Esophagus squamous epithelium (tissue), 5 donors: ENCODE results near the gene OR6C65. TPM values are rescaled to one million over a fixed set of nuclear protein-coding genes. Genes with fewer than 3 reads are reported as not detected.

Experiments used
- DNase-seq: peaks from one replicate; lab custom pipeline; 2025; lab: John Stamatoyannopoulos, UW
- H3K27ac ChIP-seq, 4 donors: fragments of 200-600 bp; sonication (generic); one replicate each; pipeline ENCODE4 v1.5.1; 2016 to 2019; ENCODE audit warnings: mild to moderate bottlenecking in 1 of 4
- H3K27me3 ChIP-seq, 4 donors: fragments of 200-600 bp; sonication (generic); 1 replicate in 3 of 4; 2 replicates in 1 of 4; pipeline versions ENCODE4 v1.5.1 to v1.6.0; 2017 to 2021; ENCODE audit warnings: antibody characterized with exemption in 1 of 4
- H3K36me3 ChIP-seq, 3 donors: fragments of 200-600 bp; sonication (generic); one replicate each; pipeline ENCODE4 v1.5.1; 2016 to 2019
- H3K4me1 ChIP-seq, 3 donors: fragments of 200-600 bp; sonication (generic); one replicate each; pipeline ENCODE4 v1.5.1; 2017 to 2019
- H3K4me3 ChIP-seq, 4 donors: fragments of 200-600 bp; sonication (generic); 1 replicate in 3 of 4; 2 replicates in 1 of 4; pipeline ENCODE4 v1.5.1; 2016 to 2019; ENCODE audit warnings: mild to moderate bottlenecking in 2 of 4, moderate library complexity in 1 of 4
- H3K9me3 ChIP-seq, 3 donors: fragments of 200-600 bp; sonication (generic); one replicate each; pipeline ENCODE4 v1.5.1; 2016 to 2019
- POLR2A ChIP-seq, 4 donors: fragments of 450-650 bp; IDR thresholded peaks; one replicate each; pipeline ENCODE4 v1.6.1; 2017; ENCODE audit warnings: antibody characterized with exemption in 4 of 4, mild to moderate bottlenecking in 4 of 4, moderate library complexity in 3 of 4
- WGBS, 2 donors: methylation state at CpG; one replicate each; pipeline ENCODE4 v1.1.5; 2018; 5-methylcytosine and 5-hydroxymethylcytosine counted together
- intact Hi-C: fragments of 100-400 bp; cut with DNase I; formaldehyde crosslinking; loops from one replicate; pipeline ENCODE4 v1.15.0; 2022
- total RNA-seq, 4 donors: library from RNA; depleted of rRNA; stranded (reverse); fragments of >200 nt; gene quantifications; one replicate each; pipeline ENCODE4 v1.1.0, GENCODE V29; 2016
- TF ChIP-seq, protein P1 (sequence below), 6 experiments: fragments of 450-650 bp in 4 of 6; fragments of 200-600 bp in 2 of 6; sonication (generic) in 2 of 6; IDR thresholded peaks; one replicate each; pipeline ENCODE4 v1.5.1; 2016 to 2019; ENCODE audit warnings: antibody characterized with exemption in 6 of 6, mild to moderate bottlenecking in 4 of 6, moderate library complexity in 4 of 6
- donor health status: DM: yes; HTN: yes; CAD: no.

Gene OR6C65
- total RNA-seq, 4 donors from 2014 or later = not detected

DNA sequence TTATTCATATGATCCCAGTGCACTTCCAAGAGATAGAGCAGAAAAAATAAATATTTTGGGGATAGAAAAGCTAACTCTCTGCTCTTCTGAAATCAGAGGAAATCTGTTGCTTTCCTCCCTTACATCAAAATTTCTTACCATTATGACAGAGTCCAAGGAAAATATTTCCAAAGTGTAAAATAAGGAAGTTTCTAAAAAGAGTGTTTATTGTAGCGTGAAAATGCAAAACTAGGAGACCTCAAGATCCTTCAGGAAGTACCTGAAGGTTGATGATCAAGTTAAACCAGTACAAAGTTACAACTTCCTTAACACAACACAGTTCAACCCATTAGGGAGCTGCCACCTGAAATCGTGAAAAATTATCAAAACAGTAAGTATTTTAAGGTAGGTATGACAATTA, 43.4 kb downstream of the OR6C65 start, which contains the start of gene OR6C2:
Gene OR6C2, plus strand, starts transcription at position 301 of the 400 bp plus-strand sequence. CDS start 8,138 bp downstream, outside the sequence.
- 32 to 50% methylated on average over 2 of the region's 2 CpGs for WGBS, 2 donors
- Histone ChIP-seq H3K27me3 (no peaks in the 10 kb centered on the region), H3K4me3 (no peak within 1 kb of the TSS), H3K36me3 (no peaks in the 10 kb centered on the region), H3K27ac (no peak within 1 kb of the TSS), H3K9me3 (no peaks in the 10 kb centered on the region), H3K4me1 (no peaks in the 10 kb centered on the region)
- DNase-seq = no peak
- TF ChIP-seq POLR2A (IDR thresholded peaks at IDR 0.05) = no peak
- TF ChIP-seq, protein P1, sequence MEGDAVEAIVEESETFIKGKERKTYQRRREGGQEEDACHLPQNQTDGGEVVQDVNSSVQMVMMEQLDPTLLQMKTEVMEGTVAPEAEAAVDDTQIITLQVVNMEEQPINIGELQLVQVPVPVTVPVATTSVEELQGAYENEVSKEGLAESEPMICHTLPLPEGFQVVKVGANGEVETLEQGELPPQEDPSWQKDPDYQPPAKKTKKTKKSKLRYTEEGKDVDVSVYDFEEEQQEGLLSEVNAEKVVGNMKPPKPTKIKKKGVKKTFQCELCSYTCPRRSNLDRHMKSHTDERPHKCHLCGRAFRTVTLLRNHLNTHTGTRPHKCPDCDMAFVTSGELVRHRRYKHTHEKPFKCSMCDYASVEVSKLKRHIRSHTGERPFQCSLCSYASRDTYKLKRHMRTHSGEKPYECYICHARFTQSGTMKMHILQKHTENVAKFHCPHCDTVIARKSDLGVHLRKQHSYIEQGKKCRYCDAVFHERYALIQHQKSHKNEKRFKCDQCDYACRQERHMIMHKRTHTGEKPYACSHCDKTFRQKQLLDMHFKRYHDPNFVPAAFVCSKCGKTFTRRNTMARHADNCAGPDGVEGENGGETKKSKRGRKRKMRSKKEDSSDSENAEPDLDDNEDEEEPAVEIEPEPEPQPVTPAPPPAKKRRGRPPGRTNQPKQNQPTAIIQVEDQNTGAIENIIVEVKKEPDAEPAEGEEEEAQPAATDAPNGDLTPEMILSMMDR (IDR thresholded peaks at IDR 0.05) = no peak
- intact Hi-C loops = no loop called here

DNA sequence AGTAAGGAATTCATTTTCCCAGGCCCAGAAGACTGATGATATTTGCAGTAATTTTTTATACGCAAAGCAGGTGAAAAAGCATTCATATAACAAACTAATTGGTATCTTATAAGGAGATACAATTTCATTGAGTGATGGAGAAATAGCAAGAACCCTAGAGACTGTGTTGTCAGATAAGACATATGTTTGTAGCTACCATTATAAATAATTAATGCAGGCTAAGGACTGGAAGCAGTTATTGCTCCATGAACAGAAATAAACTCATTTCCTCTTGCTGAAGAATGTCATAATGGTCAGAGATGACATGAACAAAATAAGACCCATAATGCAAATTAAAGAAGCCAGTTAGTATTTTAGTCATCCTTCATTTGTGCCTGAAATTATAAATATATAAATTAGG, 45.0 kb downstream of the OR6C65 start:
- Histone ChIP-seq H3K4me3 (no peak overlapping the region), H3K4me1 (no peaks in the 10 kb centered on the region), H3K9me3 (no peaks in the 10 kb centered on the region), H3K27me3 (no peaks in the 10 kb centered on the region), H3K27ac (no peak overlapping the region), H3K36me3 (no peaks in the 10 kb centered on the region)
- intact Hi-C loops = no loop called here
- 92 to 100% methylated on average over 1 of the region's 1 CpG for WGBS, 2 donors
- no peak for TF ChIP-seq POLR2A (IDR thresholded peaks at IDR 0.05)
- TF ChIP-seq, protein P1 (IDR thresholded peaks at IDR 0.05) = no peak
- no peak for DNase-seq

DNA sequence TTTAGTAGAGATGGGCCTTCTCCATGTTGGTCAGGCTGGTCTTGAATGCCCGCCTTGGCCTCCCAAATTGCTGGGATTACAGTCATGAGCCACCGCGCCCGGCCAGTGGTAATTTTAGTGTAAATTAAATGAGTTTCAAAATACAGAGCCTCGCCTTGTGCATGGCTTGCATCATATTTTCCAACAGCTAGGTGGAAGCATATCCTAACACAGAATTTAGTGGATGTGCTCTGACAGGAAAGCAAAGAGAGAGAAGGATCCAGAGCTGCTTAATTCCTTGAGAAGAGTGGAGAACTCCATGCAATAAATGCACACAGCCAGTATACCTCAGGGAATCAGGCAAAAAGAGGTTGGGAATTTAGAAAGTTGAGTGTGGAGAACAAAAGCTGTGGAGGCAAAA, 46.0 kb downstream of the OR6C65 start:
- intact Hi-C loops = no loop called here
- Histone ChIP-seq H3K27ac (no peak overlapping the region), H3K9me3 (no peaks in the 10 kb centered on the region), H3K27me3 (no peaks in the 10 kb centered on the region), H3K36me3 (no peaks in the 10 kb centered on the region), H3K4me3 (no peak overlapping the region), H3K4me1 (no peaks in the 10 kb centered on the region)
- 76 to 90% methylated on average over 4 to 5 of the region's 5 CpGs for WGBS, 2 donors
- TF ChIP-seq, protein P1 (IDR thresholded peaks at IDR 0.05) = no peak
- TF ChIP-seq POLR2A (IDR thresholded peaks at IDR 0.05) = no peak
- no peak for DNase-seq

DNA sequence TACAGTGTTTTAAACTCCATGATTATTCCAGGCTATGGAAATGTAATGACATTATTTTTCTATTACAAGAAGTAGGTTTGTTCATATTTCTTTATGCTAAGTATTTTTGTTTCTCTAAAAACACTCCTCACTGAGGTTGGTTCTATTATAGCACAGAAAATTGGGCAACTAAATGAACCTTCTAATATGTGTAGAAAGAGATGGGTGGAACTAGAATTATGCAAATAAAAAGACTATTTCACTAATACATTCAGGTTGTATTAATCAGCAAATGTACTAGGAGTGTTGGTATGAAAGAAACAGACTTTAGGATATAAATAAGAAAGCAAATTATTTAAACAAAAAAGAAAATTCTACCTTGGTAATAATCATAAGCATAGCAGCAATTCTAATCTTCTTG, 48.5 kb downstream of the OR6C65 start:
- Histone ChIP-seq H3K27me3 (no peaks in the 10 kb centered on the region), H3K4me3 (no peak overlapping the region), H3K27ac (no peak overlapping the region), H3K4me1 (no peaks in the 10 kb centered on the region), H3K36me3 (no peaks in the 10 kb centered on the region), H3K9me3 (no peaks in the 10 kb centered on the region)
- intact Hi-C loops = no loop called here
- DNase-seq = no peak
- TF ChIP-seq, protein P1 (IDR thresholded peaks at IDR 0.05) = no peak
- TF ChIP-seq POLR2A (IDR thresholded peaks at IDR 0.05) = no peak

Other genes starting within 250 kb of the OR6C65 start
- not detected for gene OR10A7, start 179.5 kb upstream of the OR6C65 start, total RNA-seq
- gene OR6C74, start 155.9 kb upstream of the OR6C65 start, total RNA-seq = not detected
- gene OR6C6, start 104.0 kb upstream of the OR6C65 start, total RNA-seq = not detected
- not detected for gene OR6C1, start 86.2 kb upstream of the OR6C65 start, total RNA-seq
- gene OR6C3, start 69.8 kb upstream of the OR6C65 start, total RNA-seq = not detected
- gene OR6C75, start 37.6 kb upstream of the OR6C65 start, total RNA-seq = not detected
- gene OR6C76, start 25.7 kb downstream of the OR6C65 start, total RNA-seq = not detected
- gene OR6C2, start 43.5 kb downstream of the OR6C65 start, total RNA-seq = under 1 TPM in 1 of 4 donors, not detected in 3; 0.22 TPM
- not detected for gene OR6C70, start 69.6 kb downstream of the OR6C65 start, total RNA-seq
- gene OR6C68, start 91.8 kb downstream of the OR6C65 start, total RNA-seq = not detected
- not detected for gene OR6C4, start 149.1 kb downstream of the OR6C65 start, total RNA-seq
- gene OR2AP1, start 171.9 kb downstream of the OR6C65 start, total RNA-seq = not detected
- gene OR10P1, start 236.4 kb downstream of the OR6C65 start, total RNA-seq = not detected